T-helper 17 cell (primary cell): ENCODE measurements around the gene HSD3B1. TPM values are rescaled to one million over a fixed set of nuclear protein-coding genes. Genes with fewer than 3 reads are reported as not detected.

Experiments
- ATAC-seq: fragments of 150-1000 bp; cut with Tn5 transposase; 2 replicates; pipeline ENCODE4 v1.10.0; 2021; ENCODE audit warnings: mild to moderate bottlenecking, moderate library complexity
- DNase-seq, 3 donors: peaks; one replicate each; pipeline versions ENCODE4 v3.0.0 to v3.0.0-alpha.2; 2020 to 2021
- H3K9me3 ChIP-seq: one replicate; pipeline ENCODE4 v1.7.0; 2013; ENCODE audit warnings: low read length, mild to moderate bottlenecking; ENCODE audit not compliant: control insufficient read depth, poor library complexity, severe bottlenecking
- H3K27ac Mint-ChIP-seq: one replicate; pipeline ENCODE4 v1.8.0; 2022; ENCODE audit warnings: mild to moderate bottlenecking, moderate library complexity, mixed read lengths
- H3K27me3 Mint-ChIP-seq: one replicate; pipeline ENCODE4 v1.8.0; 2022; ENCODE audit warnings: mixed read lengths
- H3K36me3 Mint-ChIP-seq: one replicate; pipeline ENCODE4 v1.8.0; 2022; ENCODE audit warnings: low read depth, mixed read lengths
- H3K4me1 Mint-ChIP-seq: one replicate; pipeline ENCODE4 v1.8.0; 2022; ENCODE audit warnings: mild to moderate bottlenecking, mixed read lengths
- H3K4me3 Mint-ChIP-seq: one replicate; pipeline ENCODE4 v1.8.0; 2022; ENCODE audit warnings: mild to moderate bottlenecking, moderate library complexity, mixed read lengths
- total RNA-seq, 4 donors: library from RNA in 2 of 4; stranded (reverse) in 2 of 4; gene quantifications; one replicate each; pipeline ENCODE4 v1.2.3 and lab custom pipeline; 2022 to 2026

Gene HSD3B1
- total RNA-seq, 2 donors from 2014 or later, result not detected

DNA sequence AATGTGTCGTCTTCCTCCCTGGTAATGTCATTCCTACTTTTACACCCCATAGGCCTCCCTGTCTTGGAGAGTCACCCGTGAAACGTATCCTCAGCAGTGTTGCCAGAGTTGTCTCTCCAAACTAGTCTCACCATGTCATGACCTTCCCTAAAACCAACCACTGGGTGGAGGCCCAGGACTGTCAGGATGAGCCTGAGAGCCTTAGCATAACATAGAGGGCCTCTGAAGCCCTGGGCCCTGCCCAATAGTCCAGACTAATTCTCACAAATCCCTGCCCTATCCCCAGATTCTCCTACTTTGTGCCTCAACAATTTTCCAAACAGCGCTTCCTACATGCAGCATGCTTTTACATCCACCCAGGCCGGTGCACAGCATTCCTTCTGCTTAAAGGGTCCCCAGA lies 29.3 kb upstream of the HSD3B1 start:
- no peak for DNase-seq
- peaks cover 12% of the 10 kb centered on the region for H3K27me3 Mint-ChIP-seq
- ATAC-seq, result no peak
- H3K9me3 ChIP-seq, result no peaks in the 10 kb centered on the region
- H3K4me1 Mint-ChIP-seq, result no peaks in the 10 kb centered on the region
- H3K27ac Mint-ChIP-seq, result no peak overlapping the region
- no peaks in the 10 kb centered on the region for H3K36me3 Mint-ChIP-seq
- no peak overlapping the region for H3K4me3 Mint-ChIP-seq

DNA sequence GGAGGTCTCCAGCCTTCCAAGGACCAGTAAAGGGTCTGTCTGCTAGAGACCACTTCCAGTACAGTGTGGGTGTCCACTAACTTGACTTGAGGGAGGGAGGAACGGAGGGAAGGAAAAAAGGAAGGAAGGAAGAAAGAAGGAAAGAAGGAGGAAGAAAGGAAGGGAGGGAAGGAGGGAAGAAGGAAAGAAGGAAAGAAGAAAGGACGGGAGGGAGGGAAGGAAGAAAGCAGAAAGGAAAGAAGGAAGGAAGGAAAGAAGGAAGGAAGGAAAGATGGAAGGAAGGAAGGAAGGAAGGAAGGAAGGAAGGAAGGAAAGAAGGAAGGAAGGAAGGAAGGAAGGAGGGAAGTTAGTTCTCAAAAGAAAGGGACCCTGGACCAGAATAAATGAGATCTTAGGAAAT lies 26.8 kb upstream of the HSD3B1 start:
- Mint-ChIP-seq H3K36me3 (no peaks in the 10 kb centered on the region), H3K4me3 (no peak overlapping the region), H3K27me3 (peaks cover 7% of the 10 kb centered on the region), H3K4me1 (no peaks in the 10 kb centered on the region), H3K27ac (no peak overlapping the region)
- ATAC-seq (no peak), DNase-seq (no peak)
- H3K9me3 ChIP-seq, result no peaks in the 10 kb centered on the region

DNA sequence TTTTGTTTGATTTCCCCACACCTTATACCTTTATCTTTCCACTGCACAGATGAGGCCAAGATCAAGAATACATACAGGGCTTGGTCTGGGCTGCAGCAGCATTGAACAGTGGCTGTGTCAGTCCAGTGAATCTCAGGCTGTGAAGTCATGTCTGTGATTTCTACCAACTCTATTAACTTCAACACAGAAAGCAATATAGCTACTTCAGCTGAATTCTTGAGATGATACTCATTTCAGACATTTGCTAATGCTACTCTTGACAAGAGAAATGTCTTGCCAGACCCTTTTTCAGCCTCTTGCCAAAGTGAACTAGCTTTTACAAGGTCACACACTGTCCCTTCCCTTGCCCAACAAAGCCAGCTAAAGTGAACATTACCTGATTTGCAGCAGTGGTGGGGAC lies 25.1 kb upstream of the HSD3B1 start:
- Mint-ChIP-seq H3K27me3 (no peaks in the 10 kb centered on the region), H3K4me1 (no peaks in the 10 kb centered on the region)

DNA sequence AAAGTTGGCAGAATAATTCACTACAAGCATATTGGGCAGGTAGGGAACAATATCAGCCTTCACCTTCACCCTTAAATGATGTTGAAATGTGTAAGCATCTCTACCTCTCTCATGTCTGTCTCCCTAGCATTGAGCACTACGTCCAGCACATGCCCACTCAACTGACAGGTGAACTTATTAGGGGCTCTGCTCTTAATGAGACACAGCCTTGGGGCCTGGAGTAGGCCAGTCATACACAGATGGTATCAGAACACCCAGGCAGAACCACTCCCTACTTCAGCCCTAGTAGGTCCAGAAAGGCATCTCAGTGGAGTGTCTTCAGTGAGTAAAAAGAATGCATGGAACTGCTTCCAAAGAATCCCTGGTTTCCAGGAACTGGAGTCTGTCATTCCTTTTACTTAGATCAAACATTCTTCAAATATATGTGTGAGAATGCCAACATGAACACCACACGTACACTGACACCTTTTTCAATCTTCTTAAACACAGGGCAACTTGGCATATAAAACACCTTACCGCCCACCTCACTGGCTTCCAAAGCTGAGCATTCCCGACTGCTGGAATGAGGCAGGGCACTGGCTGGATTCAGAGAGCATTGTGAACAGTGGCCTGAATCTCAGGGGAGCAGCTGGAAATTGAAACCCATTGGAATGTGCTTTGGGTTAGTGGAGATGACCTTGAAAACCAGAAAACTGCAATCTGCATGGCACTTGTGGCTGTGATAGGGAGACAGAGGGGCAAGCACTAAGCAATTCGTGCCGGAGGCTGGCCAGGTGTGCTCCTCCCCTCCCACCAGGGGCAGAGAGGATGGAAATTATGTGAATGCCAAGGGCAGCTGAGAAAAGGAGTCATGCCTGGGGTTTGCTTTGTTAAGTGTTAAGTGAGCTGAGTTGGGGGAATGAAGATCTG lies 24.2 kb upstream of the HSD3B1 start:
- H3K27ac Mint-ChIP-seq, result no peak overlapping the region
- DNase-seq, result no peak
- H3K4me1 Mint-ChIP-seq, result no peaks in the 10 kb centered on the region
- H3K27me3 Mint-ChIP-seq, result peaks cover 7% of the 10 kb centered on the region
- no peak overlapping the region for H3K4me3 Mint-ChIP-seq
- no peaks in the 10 kb centered on the region for H3K36me3 Mint-ChIP-seq
- no peaks in the 10 kb centered on the region for H3K9me3 ChIP-seq
- no peak for ATAC-seq

More for the DNA sequence above, 25.1 kb upstream of the HSD3B1 start:
- no peak for DNase-seq
- Mint-ChIP-seq H3K4me3 (no peak overlapping the region), H3K27ac (no peak overlapping the region), H3K36me3 (no peaks in the 10 kb centered on the region)
- H3K9me3 ChIP-seq, result no peaks in the 10 kb centered on the region
- no peak for ATAC-seq

DNA sequence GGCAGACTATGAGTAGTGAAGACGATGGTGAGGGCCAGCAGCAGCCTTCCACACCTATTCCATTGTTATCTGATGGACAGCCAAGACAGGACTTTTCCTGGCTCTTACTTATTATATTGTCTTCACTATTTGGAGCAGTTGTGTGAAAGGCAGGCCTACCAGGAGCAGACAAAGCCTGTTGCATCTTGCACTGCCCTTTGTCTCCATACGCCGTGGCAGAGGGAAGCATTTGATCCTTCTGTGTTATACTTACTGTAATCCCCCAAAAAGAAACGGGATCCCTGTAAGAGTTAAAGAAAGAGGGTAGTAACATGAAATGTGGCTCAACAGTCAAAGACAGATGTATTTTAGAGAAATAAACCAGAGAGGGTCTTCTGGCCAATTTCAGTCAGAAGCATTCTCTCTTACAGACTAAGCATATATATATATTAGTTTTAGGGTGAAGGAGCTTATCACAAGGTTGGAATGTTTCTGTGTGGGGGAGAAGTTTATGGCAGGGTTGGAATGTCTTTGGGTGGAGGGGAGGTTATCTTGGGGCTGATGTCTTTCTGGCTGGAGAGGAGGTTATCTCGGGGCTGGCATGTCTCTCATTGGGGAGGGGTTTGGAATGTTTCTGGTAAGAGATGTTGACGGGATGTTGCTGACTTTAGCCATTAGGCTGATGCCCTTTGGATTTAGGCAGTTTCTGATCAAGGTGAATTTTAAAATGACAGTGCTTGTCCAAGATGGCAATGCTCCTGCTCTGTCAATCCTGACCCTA lies 23.4 kb upstream of the HSD3B1 start:
- Mint-ChIP-seq H3K27me3 (peaks cover 15% of the 10 kb centered on the region), H3K36me3 (no peaks in the 10 kb centered on the region), H3K4me1 (no peaks in the 10 kb centered on the region), H3K27ac (no peak overlapping the region), H3K4me3 (no peak overlapping the region)
- H3K9me3 ChIP-seq, result no peaks in the 10 kb centered on the region
- ATAC-seq (no peak), DNase-seq (no peak)

DNA sequence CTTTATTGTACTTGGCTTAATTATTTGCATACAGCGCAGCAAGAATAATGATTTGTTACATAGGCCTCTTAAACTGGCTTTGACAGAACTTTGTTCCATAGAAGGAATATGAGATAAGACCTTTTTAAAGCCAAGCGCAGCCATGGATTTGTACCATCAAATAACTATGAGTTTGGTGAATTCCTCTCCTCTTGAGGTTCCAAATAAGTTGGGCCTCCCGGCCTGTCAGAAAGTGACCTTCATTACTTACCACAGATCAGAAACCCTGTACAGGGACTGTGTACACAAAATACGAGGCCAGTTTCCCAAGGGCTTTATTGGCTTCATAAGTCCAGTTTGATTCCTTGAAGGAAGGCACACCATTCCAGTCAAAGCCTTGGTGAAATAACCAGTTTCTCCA lies 21.8 kb upstream of the HSD3B1 start:
- Mint-ChIP-seq H3K27ac (no peak overlapping the region), H3K27me3 (peaks cover 25% of the 10 kb centered on the region), H3K4me3 (no peak overlapping the region), H3K4me1 (no peaks in the 10 kb centered on the region), H3K36me3 (no peaks in the 10 kb centered on the region)
- ATAC-seq (no peak), DNase-seq (no peak)
- no peaks in the 10 kb centered on the region for H3K9me3 ChIP-seq

DNA sequence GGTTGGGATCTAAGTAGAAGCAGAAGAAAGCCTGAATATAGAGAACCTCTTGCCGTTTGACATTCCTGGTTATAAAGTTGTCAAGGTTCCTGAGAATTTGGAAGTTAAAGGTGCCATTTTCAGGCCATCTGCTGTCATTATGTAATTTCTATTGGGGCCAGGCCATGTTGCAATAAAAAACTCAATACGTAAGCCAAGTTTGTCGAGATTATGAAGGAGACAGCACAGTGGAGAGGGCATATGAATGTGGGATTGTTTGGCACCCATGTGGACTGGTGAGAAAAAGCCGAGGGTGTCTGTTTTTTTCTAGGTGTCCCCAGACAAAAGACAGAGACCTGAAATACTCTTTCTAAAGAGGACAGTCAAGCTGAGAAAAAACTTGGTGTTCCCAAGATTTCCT lies 18.8 kb upstream of the HSD3B1 start:
- H3K36me3 Mint-ChIP-seq, result no peaks in the 10 kb centered on the region
- no peak overlapping the region for H3K27ac Mint-ChIP-seq
- ATAC-seq (no peak), DNase-seq (no peak)
- peaks cover 25% of the 10 kb centered on the region for H3K27me3 Mint-ChIP-seq
- H3K9me3 ChIP-seq, result no peaks in the 10 kb centered on the region
- H3K4me1 Mint-ChIP-seq, result no peaks in the 10 kb centered on the region
- H3K4me3 Mint-ChIP-seq, result no peak overlapping the region

DNA sequence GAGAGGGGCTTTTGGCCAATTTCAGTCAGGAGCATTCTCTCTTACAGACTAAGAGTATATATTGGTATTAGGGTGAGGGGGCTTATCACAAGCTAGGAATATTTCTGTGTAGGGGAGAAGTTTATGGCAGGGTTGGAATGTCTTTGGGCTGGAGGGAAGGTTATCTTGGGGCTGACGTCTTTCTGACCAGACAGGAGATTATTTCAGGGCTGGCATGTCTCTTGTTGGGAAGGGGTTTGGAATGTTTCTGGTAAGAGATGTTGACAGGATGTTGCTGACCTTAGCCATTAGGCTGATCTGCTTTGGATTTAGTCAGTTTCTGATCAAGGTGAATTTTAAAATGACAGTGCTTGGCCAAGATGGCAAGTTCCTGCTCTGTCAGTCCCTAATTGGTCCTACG lies 17.8 kb upstream of the HSD3B1 start:
- H3K27ac Mint-ChIP-seq, result no peak overlapping the region
- no peaks in the 10 kb centered on the region for H3K9me3 ChIP-seq
- DNase-seq (no peak), ATAC-seq (no peak)
- H3K4me3 Mint-ChIP-seq, result no peak overlapping the region
- no peaks in the 10 kb centered on the region for H3K36me3 Mint-ChIP-seq
- H3K27me3 Mint-ChIP-seq, result peaks cover 25% of the 10 kb centered on the region
- H3K4me1 Mint-ChIP-seq, result no peaks in the 10 kb centered on the region

DNA sequence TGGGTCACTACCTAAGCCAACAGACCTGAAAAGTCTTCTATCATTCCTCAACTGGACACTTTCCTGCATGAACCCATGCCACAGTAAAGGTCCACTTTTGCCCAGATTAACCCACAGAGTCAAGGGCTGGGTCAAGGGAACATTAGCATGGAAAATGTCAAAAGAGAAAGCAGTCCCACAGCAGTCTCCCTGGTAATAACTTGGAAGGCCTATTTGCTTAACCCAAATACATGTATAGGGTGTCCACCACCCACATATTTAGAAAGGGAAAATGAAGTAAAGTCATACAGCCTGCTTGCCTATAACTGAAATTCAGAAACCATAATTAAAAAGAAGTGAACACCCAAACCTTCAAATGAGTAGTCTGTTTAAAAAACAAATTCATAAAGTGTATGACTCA lies 16.1 kb upstream of the HSD3B1 start:
- DNase-seq, result no peak

DNA sequence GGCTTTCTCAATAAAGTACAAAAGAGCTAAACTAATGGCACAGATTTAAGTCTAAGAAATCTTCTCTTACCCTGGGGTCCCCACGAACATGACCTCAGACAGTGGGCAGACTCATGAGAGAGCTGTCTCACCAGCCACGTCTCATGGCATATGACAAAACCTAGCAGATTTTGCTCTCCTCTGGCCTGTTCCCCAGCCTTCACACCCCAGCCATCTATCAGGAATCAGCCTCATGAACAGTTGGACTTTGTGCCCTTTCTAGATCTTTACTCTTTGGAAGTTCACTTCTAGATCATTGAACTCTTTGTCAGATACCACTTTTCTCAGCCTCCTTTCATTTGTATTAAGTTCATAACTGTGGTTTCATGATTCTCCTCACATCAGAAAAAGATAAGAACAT lies 14.2 kb upstream of the HSD3B1 start:
- no peaks in the 10 kb centered on the region for H3K9me3 ChIP-seq
- Mint-ChIP-seq H3K27me3 (peaks cover 19% of the 10 kb centered on the region), H3K36me3 (no peaks in the 10 kb centered on the region), H3K4me3 (no peak overlapping the region), H3K27ac (no peak overlapping the region), H3K4me1 (no peaks in the 10 kb centered on the region)
- DNase-seq (no peak), ATAC-seq (no peak)

More for the DNA sequence above, 16.1 kb upstream of the HSD3B1 start:
- Mint-ChIP-seq H3K27me3 (peaks cover 25% of the 10 kb centered on the region), H3K4me1 (no peaks in the 10 kb centered on the region), H3K27ac (no peak overlapping the region), H3K36me3 (no peaks in the 10 kb centered on the region), H3K4me3 (no peak overlapping the region)
- ATAC-seq, result no peak
- H3K9me3 ChIP-seq, result no peaks in the 10 kb centered on the region

DNA sequence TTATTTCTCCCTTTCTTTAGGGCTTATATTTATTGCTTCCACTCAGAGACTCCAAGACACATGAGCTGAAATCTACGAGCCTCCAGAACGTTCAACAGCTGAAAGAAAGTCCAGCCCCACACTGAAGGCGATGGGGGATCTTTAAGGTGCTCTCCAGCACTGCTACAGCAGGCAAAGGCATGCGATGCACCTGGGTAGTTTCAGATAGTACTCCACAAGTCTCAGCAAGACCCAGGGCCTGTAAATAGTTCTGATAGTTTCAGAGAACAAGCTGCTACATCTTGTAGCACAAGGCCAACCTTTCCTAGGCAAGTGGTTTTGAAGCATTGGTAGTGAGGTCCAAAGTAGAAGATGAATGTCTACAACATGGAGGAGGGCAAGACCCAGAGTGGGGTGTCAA lies 2.2 kb upstream of the HSD3B1 start:
- no peak overlapping the region for H3K27ac Mint-ChIP-seq
- H3K4me1 Mint-ChIP-seq, result no peaks in the 10 kb centered on the region
- H3K27me3 Mint-ChIP-seq, result no peaks in the 10 kb centered on the region
- H3K36me3 Mint-ChIP-seq, result no peaks in the 10 kb centered on the region
- H3K4me3 Mint-ChIP-seq, result no peak overlapping the region
- ATAC-seq (no peak), DNase-seq (no peak)
- no peaks in the 10 kb centered on the region for H3K9me3 ChIP-seq

DNA sequence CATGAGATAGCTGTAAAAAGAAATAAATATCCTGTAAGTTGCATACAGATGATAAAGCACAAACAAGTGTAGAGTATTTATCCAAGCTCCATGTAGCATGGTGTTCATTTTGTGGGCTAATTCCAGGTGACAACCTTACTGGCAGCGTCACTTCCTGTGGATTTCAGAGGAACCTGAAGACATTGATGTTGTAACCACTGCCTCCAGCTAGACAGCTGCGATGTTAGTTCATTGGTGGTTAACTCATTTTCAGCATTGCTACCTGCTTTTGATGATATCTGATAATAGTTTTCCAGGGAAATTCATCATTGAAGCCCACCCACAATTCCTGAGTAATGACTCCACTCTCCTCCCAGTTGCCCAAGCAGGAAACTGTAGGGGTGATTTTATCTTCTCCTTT lies 3.0 kb downstream of the HSD3B1 start:
- DNase-seq, result no peak
- no peaks in the 10 kb centered on the region for H3K9me3 ChIP-seq
- H3K4me3 Mint-ChIP-seq, result no peak overlapping the region
- ATAC-seq, result no peak
- no peaks in the 10 kb centered on the region for H3K36me3 Mint-ChIP-seq
- no peak overlapping the region for H3K27ac Mint-ChIP-seq
- H3K4me1 Mint-ChIP-seq, result no peaks in the 10 kb centered on the region
- H3K27me3 Mint-ChIP-seq, result no peaks in the 10 kb centered on the region

DNA sequence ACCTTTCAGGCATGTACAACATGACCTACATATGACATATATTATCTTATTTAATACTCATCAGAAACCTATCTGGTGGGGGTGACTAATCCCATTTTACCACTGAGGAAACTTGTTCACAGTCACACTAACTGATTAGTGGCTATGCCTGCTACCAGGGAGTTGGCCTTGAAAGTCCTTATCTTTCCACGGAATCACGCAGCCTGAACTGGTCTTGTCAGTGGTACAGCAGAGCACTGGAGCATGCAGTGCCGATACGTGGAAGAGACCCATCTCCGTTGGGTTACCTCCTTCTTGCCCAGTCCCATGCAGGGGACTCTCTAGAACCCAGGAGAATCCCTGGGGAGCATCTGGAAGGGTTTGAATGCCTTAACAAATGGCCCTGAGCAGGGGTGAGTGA lies 8.2 kb downstream of the HSD3B1 start:
- ATAC-seq, result no peak
- H3K27me3 Mint-ChIP-seq, result no peaks in the 10 kb centered on the region
- DNase-seq, result no peak
- H3K36me3 Mint-ChIP-seq, result no peaks in the 10 kb centered on the region
- H3K4me1 Mint-ChIP-seq, result no peaks in the 10 kb centered on the region
- no peaks in the 10 kb centered on the region for H3K9me3 ChIP-seq
- no peak overlapping the region for H3K4me3 Mint-ChIP-seq
- no peak overlapping the region for H3K27ac Mint-ChIP-seq

DNA sequence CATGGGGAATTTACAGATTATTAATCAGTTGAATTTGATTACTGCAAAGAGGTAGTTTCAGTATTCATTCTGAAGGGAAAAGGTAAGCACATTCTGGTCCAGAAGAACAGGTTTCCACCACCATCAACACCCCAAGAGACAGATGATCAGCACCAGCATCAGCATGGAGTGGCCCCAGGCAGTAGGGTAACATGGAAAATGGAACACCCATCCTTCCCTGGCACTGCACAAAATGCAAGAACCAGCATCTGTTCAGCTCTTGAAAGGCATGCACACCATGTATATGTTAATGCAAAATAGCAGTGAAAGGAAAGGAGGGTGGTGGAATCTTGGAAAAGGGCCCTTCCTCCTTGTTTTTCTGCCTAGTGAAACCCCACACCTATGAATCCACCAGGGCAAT lies 9.2 kb downstream of the HSD3B1 start:
- H3K4me3 Mint-ChIP-seq, result no peak overlapping the region
- no peaks in the 10 kb centered on the region for H3K9me3 ChIP-seq
- no peak for DNase-seq

More for the DNA sequence above, 9.2 kb downstream of the HSD3B1 start:
- ATAC-seq, result no peak
- H3K36me3 Mint-ChIP-seq, result no peaks in the 10 kb centered on the region
- H3K4me1 Mint-ChIP-seq, result no peaks in the 10 kb centered on the region
- H3K27me3 Mint-ChIP-seq, result no peaks in the 10 kb centered on the region
- H3K27ac Mint-ChIP-seq, result no peak overlapping the region
